Amniotic stem cell (primary cell): ENCODE results near the gene CNTNAP5.

Experiments
- DNase-seq: peaks from one replicate; lab custom pipeline; 2025; lab: John Stamatoyannopoulos, UW

Gene CNTNAP5

DNA sequence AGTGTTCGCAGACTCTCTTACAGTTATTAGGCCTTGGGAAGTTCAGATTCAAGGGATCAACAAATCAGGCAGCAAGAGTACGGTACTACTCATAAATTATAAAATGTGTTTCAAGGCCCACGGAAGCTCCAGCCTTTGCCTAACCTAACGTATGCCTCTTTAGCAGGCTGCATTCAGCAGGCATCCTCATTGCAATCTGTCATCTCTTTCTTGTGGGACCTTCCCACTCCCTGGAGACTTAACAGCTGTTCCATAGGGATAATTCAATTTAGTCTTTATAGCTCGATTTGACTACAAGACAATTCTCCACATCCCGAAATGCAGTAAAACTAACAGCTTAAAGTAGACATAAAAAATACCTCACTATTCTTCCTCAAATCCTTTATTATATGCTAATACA is 453.7 kb downstream of the CNTNAP5 start:
- DNase-seq: no peak

DNA sequence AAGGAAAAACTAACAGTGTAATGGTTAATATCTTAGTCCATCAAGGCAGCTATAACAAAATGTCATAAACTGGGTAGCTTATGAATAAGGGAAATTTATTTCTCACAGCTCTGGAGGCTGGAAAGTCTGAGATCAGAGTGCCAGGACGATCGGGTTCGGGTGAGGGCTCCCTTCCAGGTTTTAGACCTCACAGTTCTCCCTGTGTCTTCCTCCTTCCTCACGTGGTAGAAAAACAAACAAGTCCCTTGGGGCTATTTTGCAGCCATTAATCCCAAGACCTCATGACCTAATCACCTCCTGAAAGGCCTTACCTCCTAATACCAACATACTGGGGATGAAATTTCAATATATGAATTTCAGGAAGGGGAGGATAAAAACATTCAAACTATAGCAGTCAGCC is 455.9 kb downstream of the CNTNAP5 start:
- DNase-seq: no peak

DNA sequence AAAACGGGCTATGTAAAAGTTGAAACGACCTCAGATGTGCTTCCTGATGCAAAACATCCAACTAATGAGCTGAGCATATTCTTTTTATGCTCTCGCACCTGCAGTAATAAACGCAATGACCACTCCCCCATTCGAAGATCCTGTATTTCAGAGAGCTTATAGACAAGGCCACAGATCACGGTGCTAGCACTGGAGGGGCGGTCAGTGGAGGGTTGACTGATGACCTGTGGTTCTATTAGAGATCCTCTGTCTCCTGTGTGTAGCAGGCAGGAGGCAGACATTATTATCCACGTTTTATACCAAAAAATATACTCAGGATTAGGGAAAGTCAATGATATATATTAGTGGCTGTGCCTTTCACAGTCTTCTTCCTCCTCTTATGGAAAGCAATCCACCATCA is 457.0 kb downstream of the CNTNAP5 start:
- DNase-seq: no peak

DNA sequence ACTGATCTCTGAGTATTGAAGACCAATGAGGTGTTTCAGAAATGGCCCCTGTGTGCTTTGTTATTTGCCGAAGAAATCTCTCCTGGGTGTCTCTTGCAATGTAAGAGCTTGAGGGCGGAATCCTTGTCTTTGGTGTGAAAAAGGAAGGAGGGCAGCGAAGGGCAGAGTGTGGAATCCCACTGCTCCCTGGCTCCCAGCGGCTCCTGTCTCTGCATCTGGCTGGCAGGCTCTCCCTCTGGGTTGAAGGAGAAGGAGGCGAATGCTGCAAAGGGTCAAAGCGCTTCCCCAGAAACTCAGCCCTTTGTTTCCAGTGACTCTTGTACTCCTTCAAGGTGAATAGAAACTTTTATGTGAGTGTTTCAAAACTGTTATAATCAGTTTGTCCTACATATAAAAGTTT is 457.5 kb downstream of the CNTNAP5 start:
- no peak for DNase-seq

DNA sequence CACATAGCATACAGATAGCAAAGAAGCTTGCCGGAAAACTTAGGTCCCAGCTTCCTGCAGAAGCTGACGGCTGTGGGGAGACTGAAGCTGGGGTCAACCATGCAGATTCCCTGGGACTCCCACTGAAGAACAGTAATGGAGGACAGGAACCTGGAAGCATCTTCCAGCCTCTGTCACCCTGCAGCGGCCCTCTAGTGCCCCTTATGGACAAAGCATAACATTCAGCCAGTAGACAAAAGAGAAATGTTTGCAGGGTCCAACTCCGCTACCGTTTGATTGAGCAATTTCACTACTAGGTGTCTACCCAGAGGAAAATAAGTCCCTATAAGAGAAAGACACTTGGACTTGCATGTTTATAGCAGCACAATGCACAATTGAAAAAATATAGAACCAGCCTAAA is 460.6 kb downstream of the CNTNAP5 start:
- DNase-seq: no peak

DNA sequence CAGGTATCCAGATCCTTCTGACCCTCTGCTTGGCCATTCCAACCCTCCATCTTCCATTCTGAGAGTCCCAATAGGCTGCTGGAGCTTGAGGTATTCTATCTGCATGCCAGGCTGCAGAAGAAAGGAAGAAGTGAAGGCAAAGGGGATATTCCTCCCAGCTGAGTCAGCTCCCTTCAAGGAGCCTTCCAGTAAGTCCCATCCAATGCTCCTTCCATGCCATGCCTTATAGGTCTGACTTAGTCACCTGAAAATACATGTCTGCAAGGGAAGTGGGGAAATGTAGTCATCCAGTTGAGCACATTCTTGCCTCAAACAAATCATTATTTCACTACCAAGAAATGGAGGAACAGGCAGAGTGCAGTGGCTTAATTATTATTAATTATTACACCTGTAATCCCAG is 464.6 kb downstream of the CNTNAP5 start:
- DNase-seq: no peak

DNA sequence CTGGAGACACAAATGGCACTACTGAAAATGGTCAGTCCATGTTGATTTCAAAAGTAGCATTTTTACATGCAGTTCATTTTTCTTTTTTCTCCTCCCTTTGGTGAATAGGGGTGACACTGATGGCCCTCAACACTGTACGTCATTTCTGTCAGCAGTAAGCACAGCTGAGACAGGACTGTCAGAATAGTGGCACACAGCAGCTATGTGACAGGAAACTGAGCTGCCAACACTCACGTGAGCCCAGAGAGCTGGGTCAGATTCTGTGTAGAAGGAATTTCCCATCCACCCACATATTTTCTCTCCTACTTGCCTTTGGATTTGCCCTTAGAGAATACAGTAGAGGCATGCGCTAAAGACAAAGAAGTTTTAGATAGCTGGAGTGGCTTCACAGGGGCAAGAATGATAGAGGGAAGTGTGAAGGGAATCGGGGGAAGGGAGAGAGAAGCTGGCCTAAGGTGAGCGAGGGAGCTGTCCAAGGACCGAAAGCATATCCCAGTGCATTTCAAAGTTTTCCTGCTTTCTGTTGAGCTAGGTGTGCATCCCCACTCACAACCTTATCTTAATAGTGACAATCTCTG is 476.6 kb downstream of the CNTNAP5 start:
- no peak for DNase-seq

DNA sequence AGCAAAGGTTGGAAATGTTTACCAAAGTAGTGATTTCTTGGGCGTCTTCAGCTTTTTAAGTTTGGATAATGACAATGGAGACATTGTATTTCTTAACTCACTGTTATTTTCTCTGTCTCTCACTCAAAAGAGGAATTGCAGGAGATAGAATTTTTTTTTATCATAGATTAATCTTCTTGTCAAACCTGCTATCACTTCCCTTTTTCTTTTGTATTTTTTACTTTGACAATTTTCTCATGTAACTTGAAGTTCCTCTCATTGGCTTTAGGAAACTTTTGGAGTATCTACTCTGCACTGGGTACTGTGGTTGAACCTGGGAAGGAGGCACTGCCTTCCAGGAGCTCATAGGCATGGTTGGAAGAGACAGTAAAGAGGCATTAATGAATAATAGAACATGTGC is 489.1 kb downstream of the CNTNAP5 start:
- no peak for DNase-seq

DNA sequence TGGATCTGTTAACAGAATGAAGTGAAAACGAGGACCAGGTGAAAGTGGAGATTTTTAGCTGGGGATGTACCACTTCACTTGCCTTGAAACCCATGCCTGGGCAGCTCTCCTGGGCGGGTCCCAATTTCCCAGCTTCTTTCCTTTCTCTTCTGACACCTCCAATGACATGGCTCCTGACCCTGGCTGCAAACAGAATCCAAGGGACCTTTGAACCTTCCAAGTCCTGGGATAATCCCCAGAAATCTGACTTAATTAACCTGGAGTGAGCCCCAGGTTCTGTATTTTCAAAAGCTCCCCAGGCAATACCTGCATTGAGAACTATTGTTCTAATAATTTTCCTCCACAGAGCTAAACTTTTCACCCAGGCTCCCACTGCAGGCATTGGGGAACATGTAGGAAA is 495.9 kb downstream of the CNTNAP5 start:
- no peak for DNase-seq

DNA sequence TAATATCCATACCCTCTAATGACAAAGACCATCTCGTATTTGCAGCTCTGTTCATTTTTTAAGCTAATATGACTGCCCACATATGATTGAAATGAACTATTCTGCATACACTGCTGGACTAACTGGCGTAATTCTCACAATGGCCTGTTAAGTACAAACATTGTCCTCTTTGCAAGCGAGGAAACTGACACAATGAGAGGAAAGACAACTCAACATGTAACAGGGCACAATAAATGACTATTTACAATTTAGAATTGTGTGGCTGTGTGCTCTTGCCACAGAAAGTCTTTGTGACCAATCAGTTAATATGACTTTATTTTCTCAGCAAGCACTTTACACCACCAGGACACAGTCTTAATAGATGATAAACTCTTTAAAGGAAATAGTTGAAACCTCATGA is 498.0 kb downstream of the CNTNAP5 start:
- DNase-seq: no peak

DNA sequence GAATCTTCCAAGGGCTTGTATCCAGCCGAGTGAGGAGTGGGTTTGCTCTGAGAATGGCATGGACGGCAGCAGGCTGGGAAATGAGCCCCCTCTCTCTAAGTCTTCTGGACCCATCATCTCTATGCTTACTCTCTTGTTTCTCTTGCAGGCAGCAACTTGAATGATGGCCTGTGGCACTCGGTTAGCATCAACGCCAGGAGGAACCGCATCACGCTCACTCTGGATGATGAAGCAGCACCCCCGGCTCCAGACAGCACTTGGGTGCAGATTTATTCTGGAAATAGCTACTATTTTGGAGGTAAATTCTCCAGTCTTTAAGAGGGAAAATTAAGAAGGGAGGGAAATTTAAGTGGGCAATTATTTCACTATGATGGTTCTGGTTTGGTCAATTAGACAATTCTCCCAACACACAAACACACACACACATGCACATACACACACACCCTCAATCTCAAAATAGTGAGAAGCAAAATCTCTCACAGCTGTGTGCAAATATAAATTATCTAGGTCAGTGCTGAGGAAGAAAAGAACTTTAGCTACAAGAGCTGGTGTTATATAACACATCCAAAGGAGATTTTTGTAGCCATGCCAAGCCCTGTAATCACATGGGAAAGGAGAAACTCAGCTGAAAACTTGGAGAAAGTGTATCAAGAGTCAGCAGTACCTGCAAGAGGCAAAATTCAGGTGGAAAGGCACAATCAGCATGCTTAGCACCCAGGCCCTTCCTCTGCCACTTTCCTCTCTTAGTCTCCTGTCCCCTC is 499.2 kb downstream of the CNTNAP5 start:
- DNase-seq: no peak

DNA sequence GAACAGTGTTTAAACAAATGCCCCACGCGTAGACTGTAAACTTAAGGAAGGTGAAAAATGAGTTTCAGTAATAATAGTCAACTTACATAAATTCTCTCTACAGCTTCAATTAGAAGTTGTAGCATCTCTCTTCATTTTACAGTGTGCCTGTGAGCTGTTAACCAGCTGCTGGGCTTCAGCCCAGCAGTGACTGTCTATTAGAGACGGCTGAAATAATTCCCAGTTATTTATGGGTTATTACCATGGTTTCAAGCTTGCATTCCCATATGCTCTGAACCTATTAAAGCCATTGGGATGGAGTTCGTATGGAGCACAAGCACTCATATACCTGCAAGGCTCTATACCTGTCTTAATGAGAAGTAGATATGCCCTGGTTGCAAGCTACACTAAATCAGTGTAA is 501.1 kb downstream of the CNTNAP5 start:
- DNase-seq: no peak

DNA sequence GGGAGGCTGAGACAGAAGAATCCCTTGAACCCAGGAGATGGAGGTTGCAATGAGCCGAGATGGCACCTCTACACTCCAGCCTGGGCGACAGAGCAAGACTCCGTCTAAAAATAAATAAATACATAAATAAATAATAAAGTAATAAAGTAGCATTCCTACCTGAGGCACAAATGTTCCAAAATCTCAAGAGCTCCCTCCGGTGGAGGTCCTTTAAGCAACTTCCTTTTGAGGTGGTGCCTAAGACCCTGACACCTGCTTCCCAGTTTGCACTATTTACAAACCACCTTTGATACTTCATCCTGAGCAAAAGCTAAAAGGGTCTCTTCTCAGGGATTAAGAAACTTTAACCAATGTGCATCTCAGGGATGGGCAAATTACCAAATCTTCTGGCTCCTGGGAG is 505.1 kb downstream of the CNTNAP5 start:
- DNase-seq: no peak

DNA sequence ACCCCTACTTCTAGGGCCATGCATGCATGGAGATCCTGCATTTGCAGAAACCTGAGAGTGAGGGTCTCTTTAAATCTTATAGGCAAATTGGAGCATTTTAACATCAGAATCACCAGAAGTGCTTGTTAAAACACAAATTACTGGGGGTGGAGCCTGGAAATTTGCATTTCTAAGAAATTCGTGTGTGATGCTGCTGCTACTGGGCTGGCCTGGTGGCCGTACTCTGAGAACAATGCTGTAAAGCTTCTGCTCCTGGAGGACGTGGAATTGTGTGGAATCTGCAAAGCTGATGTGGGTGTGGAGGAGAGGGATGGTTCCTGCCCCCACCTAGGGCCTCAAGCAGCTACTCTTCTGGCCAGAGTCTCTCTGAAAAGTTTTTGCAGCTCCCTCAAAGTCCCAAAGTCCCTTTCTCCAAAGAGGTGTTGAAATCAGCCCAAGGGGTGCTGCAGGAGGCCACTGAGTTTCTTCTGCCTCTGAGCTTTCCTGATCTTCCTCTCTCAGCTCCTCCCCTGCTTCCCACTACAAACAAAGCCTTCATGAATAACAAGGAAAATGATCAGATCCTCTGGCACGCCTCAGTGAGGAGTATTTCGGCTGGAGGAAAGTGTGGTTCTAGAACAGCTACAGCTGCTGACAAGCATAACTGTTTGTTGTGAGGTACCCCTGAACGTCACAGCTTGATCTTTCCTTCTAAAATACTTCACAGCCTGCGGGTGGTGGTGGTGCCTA is 508.3 kb downstream of the CNTNAP5 start:
- no peak for DNase-seq

DNA sequence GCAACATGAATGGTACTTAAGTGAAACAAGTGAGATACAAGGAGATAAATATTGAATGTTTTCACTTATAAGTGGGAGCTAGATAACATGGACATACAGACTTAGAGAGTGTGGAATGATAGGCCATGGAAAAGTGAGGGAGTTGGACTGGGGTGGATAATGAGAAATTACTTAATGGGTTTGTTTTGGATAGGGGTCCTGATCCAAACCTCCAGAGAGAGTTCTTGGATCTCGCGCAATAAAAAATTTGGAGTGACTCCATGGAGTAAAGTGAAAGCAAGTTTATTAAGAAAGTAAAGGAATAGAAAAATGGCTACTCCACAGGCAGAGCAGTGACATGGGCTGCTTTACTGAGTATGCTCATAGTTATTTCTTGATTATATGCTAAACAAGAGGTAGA is 508.9 kb downstream of the CNTNAP5 start:
- no peak for DNase-seq

DNA sequence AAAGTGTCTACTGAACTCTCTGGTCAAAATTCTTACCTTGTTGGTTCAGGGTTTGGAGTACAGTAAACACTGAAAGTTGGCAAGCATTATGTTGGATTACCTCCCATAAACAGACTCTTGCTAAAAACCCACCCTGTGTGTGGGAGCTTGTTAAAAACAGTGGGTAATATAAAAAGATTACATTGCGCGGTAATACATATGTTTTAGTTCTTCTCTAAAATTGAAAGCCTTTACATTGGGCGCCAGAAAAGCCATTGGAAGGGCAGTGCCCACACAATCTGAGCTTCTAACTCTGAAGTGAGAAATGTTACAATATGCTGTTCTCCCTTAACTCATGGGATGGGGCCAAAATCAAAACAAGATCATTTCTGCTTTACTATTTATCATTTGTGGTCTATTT is 510.7 kb downstream of the CNTNAP5 start:
- DNase-seq: no peak

DNA sequence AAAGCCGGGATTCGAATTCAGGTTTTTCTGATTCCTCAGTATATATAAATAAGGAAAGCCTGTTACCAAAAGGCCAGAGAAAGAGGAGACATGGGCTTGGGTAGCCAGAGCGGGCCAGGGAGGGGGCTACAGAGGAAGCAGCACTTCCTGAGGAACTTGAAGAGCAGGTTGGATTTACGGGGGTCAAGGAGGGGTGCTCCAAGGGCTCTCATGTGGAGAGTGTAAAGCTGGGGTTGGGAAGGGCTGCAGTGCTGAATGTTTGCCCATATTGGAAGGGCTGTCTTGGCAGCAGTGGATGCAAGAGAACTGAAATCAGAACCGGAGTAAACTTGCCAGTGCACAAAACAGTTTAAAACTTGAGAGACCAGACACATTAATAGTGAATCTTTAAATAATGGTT is 511.5 kb downstream of the CNTNAP5 start:
- DNase-seq: no peak

DNA sequence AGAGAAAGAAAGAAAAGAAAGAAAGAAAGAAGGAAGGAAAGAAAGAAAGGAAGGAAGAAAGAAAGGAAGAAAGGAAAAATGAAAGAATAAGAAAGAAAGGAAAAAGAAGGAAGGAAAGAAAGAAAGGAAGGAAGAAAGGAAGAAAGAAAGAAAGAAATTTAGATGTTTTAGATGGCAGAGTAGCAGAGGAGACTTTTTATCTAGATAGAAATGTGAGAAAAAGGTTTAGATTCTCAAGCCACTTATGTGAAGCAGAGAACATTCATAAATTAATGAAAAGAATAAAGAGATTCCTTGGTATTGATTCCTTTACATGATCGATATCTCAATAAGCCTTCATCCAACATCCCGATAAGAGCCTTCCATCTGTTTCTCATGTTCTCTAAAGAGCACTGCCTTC is 513.5 kb downstream of the CNTNAP5 start:
- no peak for DNase-seq

DNA sequence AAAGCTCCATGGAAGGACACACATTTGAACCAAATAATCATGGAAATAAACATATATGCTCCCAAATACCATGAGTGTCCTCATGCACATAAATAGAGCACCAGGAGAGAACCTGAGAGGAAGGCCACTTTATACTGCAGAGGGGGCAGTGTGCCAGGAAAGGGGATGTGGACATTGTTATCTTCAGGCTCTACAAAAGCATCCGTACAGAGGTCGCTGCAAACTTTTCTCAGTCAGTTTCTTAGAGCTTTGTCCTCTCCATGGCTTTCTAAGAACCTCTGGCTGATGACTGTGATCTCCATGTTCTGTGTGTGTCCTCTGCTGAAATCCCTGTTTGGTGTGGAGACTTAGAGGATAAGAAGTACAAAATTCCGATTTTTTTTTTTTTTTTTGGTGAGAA is 515.7 kb downstream of the CNTNAP5 start:
- DNase-seq: no peak

DNA sequence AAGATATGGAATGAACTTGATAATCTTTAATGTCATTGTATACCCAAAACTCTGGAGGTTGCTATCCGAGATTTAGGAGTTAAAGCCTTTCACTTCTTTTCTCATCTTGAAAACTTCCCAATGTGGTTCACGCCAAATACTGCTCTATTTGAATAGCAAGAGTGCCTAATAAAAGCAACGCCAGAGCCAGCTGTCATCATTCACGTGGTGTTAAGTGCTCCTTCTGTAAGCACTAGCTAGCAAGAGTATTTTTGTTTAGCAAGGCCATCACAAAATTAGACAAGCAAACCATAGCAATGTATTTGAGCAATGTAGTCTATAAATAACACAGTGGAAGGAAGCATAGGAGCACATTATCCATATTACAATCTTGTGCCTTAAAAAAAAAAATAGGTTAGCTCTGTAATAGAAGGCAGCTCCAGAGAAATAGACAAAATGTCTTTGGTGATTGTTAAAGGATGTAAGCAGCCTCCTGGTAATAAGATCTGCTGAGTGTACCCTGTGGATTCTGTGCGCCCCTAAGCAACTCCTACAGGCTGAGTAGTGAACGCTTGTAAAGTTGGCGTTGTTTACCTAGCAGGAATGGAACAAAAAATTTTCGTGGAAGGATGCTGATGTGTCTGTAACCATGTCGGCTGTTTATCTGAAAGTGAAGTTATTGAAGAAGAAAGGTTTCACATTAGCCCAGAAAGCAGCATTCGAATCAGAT is 518.0 kb downstream of the CNTNAP5 start:
- DNase-seq: no peak

DNA sequence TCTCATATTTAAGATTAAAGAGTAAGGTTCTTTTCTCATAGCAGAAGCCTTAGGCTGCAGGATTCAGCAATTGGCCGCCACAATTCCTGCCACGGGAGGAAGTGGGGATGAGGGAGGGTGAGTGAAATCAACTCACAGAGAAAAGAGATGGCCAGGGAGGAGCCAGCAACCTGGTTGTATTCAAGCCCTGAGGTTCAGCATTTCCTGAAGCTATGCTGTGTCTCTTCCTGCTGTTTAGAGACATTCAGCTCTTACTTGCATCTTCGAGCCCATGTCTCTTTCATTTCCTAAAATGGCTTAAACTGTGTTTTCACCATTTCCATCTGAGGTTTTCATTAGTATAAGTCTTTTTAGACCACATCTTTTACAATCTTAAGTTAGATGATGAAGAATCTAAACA is 522.6 kb downstream of the CNTNAP5 start:
- no peak for DNase-seq

DNA sequence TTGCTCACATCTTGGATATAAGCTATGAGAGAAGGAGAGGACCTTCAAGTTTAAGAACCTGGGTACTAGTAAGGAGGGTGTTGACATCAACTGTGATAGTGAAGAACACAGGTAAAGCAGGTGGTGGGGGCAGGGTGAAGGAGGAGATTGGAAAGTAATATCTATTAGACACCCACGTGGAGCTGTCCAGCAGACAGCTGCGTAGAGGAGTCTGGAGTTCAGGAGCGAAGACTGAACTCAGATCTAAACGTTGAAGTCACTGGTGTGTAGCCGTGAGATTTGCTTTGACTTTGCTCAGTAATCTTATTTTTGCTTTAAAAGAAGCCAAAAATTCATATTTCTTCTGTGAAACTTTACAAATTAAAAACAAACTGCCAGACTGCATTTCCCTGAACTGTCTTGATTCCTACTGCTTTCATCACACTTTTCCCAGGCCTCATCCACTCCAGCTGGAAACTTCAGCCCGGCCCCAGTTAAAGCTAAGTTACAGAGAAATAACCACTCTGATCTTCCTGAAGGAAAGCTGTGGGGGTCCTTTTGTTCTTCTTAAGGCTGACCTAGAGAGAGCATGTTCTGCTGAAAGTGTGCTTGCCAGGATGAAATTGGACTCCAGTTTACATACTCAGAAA is 533.3 kb downstream of the CNTNAP5 start:
- no peak for DNase-seq
